ENCODE measurements around the gene KLC1.
"Not testable (repeated sequence)": the region's sequence is repeated elsewhere in the genome, so short reads cannot be mapped to it uniquely, and the experiment has no call there.

Gene KLC1

GRCh38 chr14:103691655-103692054 is 62.6 kb downstream of the KLC1 start:
- DNase-seq (ENCODE audit: low spot score): not testable (repeated sequence)

DNA sequence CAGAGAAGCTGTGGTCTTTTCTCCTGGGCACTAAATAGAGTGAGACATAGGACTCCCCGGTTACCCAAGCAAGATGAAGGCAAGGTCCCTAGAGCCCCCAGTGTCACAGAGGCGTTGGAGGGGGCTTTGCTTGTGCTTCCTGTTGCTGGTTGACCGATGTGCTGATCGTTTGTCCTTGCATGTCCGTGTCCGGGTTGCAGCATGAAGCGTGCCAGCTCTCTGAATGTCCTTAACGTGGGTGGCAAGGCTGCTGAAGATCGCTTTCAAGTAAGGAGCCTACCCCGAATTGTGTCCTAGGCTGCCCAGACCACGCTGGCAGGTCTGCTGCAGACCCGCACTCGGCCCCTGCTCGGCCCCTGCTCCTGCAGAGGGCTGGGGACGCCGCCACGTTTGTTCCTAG is 63.1 kb downstream of the KLC1 start:
- DNase-seq (ENCODE audit: low spot score): no peak

DNA sequence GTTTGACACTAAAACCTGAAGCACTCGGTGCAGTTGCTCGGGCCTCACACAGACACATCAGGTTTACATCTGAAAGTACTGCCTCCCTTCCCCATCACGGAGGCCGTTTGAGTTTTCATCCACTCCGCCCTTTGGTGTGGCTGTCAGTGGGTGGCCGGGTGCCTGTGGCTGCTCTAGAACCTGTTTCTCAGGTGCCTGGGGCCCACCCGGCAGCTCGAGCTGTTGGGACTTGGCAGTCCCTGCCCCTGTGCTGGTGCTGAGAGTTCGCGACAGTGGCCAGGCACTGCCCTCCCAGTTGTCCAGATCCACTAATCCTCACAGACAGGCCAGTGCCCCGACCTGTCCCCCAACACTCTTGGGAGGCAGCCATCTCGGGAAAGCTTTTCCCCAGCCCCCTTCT is 63.9 kb downstream of the KLC1 start:
- no peak for DNase-seq (ENCODE audit: low spot score)

DNA sequence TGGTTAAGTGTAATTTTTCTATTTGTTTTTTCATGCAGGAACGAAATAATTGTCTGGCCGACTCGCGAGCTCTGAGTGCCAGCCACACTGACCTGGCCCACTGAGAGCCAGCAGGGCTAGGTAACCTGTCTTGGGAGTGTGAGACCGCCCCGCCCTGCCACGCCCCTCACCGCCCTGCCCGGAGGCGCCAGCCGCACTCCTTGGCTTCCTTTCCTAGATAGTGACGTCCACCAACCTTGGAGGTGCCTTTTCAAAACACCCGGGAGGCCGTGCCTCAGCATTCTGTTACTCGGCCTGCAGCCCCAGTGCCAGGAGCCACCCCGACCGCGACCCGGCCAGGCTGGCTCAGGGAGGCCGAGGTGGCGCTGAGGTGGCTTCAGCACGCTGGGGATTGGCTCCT is 64.5 kb downstream of the KLC1 start:
- DNase-seq (ENCODE audit: low spot score): no peak

GRCh38 chr14:103694572-103695026 is 65.6 kb downstream of the KLC1 start:
- DNase-seq (ENCODE audit: low spot score): no peak

DNA sequence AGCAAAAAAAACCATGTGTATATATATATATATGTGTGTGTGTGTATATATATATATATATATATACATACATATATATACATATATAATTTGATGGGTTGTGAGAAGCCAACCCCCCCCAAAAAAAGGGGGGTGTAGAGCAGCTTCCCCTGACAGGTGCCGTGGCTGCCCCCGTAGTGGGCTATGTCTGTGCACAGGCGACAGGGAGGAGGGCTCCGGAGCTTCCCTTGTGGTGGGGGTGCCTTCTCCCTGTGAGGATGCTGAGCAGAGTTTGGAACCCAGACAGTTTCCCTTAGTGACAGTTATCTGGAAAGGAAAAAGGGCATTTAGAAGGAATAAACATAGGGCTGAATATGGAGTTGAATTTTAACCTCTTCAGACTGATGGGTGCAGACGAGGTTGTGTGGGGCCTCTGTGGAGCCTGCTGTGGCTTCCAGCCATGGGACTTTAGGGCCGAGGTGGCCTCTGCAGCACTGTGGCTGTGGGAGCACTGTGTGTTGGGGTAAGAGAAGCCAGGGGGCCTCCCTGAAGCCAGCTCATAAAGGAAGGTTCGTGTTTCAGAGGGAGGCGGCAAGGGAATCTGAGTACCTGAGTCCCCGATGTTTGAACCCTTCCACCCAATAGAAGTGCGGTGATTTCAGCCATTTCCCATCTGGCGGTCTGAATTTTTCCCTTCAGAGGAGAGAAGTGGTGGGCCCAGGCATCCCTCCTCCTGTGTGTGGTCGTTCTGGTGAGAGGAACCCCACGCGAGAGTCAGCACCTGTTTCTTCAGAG is 66.5 kb downstream of the KLC1 start:
- DNase-seq (ENCODE audit: low spot score): no peak

DNA sequence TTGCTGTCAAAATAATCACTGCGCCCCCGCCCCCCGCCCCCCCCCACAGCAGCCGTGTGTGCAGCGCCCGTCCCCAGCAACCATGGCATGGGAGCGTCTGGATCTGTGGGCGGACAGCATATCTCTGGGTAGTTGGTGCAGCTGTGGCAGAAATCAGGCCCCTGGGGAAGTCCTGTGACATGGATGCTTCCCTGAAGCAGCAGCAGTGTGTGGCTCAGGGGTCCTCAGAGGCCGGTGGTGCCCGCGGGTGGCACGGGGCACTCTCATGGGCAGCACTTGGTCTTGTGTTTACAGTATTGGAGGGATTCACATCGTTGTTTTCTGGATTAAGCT is 67.0 kb downstream of the KLC1 start:
- no peak for DNase-seq (ENCODE audit: low spot score)

GRCh38 chr14:103696466-103697071 is 67.6 kb downstream of the KLC1 start:
- no peak for DNase-seq (ENCODE audit: low spot score)

- DNase-seq (ENCODE audit: low spot score): no peak
These were observed 68.2 kb downstream of the KLC1 start for GRCh38 chr14:103697206-103697602.

DNA sequence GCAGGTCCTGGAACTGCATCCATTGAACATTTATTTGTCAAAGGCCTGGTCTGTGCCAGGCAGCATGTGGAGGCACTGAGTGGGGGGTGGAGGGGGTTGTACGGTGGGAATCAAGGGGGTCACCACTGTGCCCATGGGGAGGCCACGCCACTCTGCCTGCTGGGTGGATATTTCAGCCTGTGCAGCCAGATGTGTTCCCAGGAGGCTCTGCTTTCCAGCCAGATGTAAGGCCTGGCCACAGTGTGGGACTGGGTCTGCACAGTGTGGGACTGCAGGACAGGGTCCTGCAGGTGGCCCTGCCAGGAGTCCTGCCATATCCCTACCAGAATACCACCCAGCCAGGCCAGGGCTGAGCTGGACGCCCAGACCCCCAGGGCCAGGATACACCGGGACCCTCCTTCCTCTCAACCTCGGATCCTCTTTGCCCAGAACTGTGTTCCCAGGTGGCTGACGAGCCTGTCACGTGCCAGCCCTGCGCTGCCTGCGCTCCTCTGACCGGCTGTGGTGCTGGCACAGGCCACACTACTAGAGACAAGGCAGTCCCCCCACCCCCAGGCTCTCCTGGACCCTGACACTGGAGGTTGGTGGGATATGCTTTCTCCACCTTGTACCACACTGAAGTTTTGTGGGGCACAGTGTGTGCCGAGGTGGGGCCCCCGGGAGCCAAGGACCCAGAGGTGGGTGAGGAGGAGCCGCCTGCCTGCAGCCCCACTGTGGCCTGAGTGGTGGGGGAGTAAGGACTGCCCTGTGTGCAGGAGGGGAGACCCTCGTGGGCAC is 68.8 kb downstream of the KLC1 start:
- no peak for DNase-seq (ENCODE audit: low spot score)

DNA sequence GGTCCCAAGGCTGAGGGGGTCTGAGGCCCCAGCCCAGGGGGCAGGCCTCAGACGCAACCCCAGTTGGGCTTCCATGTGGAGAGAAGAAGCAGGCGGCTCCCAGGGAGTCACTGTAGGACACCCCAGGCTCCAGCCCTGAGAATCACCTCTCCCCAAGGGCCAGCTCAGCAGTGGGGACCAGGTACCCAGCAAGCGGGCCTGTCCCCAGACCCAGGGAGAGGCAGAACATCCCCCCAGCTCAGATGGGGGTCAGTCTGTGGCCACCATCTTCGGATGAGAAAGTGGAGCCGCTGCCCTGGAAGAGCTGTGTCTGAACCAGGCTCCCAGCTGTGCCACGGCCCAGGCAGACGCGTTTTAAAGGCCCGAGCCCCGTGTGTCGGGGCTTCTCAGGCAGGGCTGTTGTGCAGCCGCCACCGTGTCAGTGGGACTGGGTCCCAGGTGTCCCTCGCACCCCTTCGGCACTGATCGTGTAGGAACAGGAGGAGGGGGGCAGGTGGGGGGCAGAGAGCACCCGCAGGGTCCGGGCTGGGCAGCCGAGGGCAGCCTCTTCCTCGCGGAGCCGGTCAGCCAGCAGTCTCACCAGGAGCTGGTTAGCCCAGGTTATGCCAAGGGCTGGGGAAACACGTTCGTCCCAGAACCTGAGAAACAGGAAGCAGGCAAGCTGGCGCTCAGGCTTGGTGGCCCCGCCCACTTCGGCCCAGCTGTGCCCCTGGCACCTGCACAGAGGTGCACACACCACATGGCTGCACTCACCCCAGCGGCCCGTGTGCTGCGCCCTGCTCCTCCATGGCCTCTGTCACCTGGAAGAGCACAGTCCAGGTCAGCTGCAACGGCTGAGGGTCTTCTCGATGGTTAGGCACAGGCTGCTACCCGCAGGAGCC is 69.6 kb downstream of the KLC1 start:
- no peak for DNase-seq (ENCODE audit: low spot score)

GRCh38 chr14:103699261-103699661 is 70.2 kb downstream of the KLC1 start:
- DNase-seq (ENCODE audit: low spot score): no peak

GRCh38 chr14:103699901-103700752 is 71.1 kb downstream of the KLC1 start:
- DNase-seq (ENCODE audit: low spot score): no peak

GRCh38 chr14:103700753-103701490 is 71.9 kb downstream of the KLC1 start:
- no peak for DNase-seq (ENCODE audit: low spot score)

GRCh38 chr14:103702095-103702494 is 73.1 kb downstream of the KLC1 start:
- no peak for DNase-seq (ENCODE audit: low spot score)

DNA sequence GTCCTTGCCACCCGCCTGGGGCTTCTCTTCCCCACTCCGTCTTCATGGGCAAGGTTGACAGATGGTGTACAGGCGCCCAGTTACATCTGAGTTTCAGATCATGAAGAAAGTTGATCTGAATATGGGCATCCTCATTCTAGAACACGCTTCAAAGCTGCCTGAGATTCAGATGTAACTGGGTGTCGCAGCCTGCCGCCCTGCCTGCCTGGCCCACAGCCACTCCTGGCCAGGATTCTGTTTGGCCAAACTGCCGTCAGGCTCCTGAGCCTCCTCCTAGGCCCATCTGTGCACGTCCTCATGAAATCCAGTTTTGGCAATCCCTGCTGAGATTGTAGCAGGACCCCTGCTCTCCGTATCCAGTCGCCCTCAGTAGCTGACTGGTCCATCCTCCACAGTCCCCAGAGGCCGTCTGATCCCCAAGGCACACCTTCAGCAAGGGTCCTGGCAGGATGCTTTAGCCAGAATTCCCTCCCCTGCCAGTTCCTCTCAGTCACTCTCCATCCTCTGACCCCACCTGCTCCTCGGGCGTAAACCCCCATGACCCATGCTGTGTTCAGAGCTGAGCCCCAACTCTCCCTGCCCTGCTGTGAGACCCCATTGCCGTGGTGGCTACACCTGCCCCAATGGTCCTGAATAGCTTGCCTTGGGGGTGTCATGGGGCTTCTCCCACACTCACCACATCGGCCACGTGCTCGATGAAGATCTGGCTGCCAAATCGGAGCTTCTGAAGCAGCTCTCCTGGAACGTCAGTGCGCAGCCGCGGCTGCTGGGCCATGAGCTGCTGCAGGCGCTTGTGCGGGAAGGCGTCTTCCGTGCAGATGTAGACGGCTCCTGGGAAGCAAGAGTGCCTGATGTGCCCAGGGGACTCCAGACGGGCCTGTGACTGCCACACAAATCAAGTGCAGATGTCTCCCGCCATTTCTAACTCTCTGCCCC is 73.8 kb downstream of the KLC1 start:
- no peak for DNase-seq (ENCODE audit: low spot score)

DNA sequence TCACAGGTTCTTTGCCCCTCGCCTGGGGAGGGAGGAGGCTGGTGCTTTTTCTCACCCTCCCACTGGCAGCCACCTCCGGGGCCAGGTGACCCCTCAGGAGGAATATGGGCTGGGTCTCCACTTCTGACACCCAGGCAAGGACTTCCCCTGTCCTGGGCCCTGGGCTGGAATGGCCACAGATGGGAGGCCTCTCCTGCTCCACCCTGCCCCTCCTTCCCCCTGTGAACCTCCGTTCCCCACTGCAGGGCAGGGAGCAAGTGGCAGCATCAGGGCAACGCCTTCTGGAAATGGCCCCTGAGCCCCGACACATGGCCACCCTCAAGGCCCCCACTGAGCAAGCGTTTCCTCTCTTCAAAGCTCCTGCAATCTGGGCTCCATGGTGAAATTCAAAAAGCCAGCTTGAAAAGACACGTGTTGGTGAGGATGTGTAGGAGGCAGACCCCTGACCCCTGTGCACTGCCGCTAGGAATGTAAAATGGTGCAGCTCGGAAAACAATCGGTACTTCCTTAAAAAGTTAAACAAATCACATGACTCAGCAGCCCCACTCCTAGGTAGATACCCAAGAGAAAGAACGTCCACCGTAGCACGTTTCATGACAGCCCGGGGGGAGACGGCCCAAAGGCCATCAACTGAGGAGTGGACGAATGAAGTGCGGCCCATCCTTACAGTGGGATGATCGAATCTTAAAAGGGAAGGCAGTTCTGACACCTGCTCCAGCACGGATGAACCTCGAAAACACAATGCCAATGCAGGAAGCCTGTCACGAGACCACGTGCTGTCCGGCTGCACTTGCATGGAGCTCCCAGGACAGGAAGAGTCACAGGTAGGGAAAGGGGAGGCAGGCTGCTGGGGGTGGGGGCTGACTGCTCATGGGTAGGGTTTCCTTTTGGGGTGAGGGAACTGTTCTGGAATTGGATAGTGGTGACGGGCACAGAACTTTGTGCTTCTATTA is 74.7 kb downstream of the KLC1 start:
- no peak for DNase-seq (ENCODE audit: low spot score)

GRCh38 chr14:103704708-103705107 is 75.7 kb downstream of the KLC1 start:
- no peak for DNase-seq (ENCODE audit: low spot score)
